B cell (primary cell): ENCODE measurements around the gene SLC35B3. TPM values are rescaled to one million over a fixed set of nuclear protein-coding genes. Genes with fewer than 3 reads are reported as not detected.

ENCODE experiments used
- ATAC-seq: fragments of 200-7000 bp; cut with Tn5 transposase; one replicate; pipeline ENCODE4 v1.10.0; 2021; ENCODE audit warnings: low read depth, mild to moderate bottlenecking, moderate number of reproducible peaks, moderate library complexity
- CTCF ChIA-PET: fragments of 350-600 bp; sonication (Branson Sonifier 250); formaldehyde crosslinking; loops from one replicate; lab custom pipeline; 2021; ENCODE audit warnings: antibody characterized with exemption, inconsistent platforms; lab: Charles Lee
- POLR2A ChIA-PET: fragments of 350-600 bp; sonication (Branson Sonifier 250); formaldehyde crosslinking; loops from one replicate; lab custom pipeline; 2021; ENCODE audit warnings: antibody characterized with exemption; lab: Charles Lee
- DNase-seq: peaks from one replicate; pipeline ENCODE4 v3.0.0; 2013
- H2AFZ ChIP-seq: 2 replicates; pipeline ENCODE4 v1.6.1; 2012; ENCODE audit warnings: mild to moderate bottlenecking, low read depth, low read length; ENCODE audit not compliant: insufficient read depth, poor library complexity, severe bottlenecking
- H3K27ac ChIP-seq, 2 donors: 1 replicate in 1 of 2; 2 replicates in 1 of 2; pipeline ENCODE4 v1.5.1; 2012 to 2013; ENCODE audit warnings: low read length in 2 of 2, mild to moderate bottlenecking in 2 of 2, moderate library complexity in 1 of 2
- H3K27me3 ChIP-seq, 4 experiments: fragments of 200-600 bp in 1 of 4; sonication (generic) in 1 of 4; replicated peaks in 1 of 4; 1 replicate in 2 of 4; 2 replicates in 2 of 4; pipeline versions ENCODE4 v1.6.1 to v1.7.0; 2013 to 2016; ENCODE audit warnings: low read length in 3 of 4, mild to moderate bottlenecking in 2 of 4, mixed read lengths in 1 of 4, moderate library complexity in 1 of 4; ENCODE audit not compliant: insufficient read depth in 4 of 4, control insufficient read depth in 3 of 4; ENCODE audit errors: control extremely low read depth in 1 of 4
- H3K36me3 ChIP-seq, 2 experiments: replicated peaks in 1 of 2; 1 replicate in 1 of 2; 2 replicates in 1 of 2; pipeline versions ENCODE4 v1.6.1 to v1.7.1; 2013; ENCODE audit warnings: low read length in 1 of 2; ENCODE audit not compliant: insufficient read depth in 2 of 2, control insufficient read depth in 1 of 2; ENCODE audit errors: control extremely low read depth in 1 of 2, extremely low read depth in 1 of 2
- H3K4me1 ChIP-seq, 2 donors: fragments of 200-600 bp in 1 of 2; sonication (generic) in 1 of 2; 1 replicate in 1 of 2; 2 replicates in 1 of 2; pipeline versions ENCODE4 v1.5.1 to v1.6.1; 2013 to 2017; ENCODE audit warnings: low read length in 2 of 2; ENCODE audit not compliant: control insufficient read depth in 2 of 2, insufficient read depth in 2 of 2
- H3K4me2 ChIP-seq: replicated peaks from 2 replicates; pipeline ENCODE3; 2012; ENCODE audit warnings: mild to moderate bottlenecking, low read depth, low read length; ENCODE audit not compliant: poor library complexity, severe bottlenecking
- H3K4me3 ChIP-seq, 5 experiments: fragments of 200-600 bp in 1 of 5; sonication (generic) in 1 of 5; 1 replicate in 3 of 5; 2 replicates in 2 of 5; pipeline versions ENCODE4 v1.5.1 to v1.7.0; 2011 to 2016; ENCODE audit warnings: low read length in 4 of 5, mild to moderate bottlenecking in 4 of 5, low read depth in 2 of 5, control low read depth in 1 of 5, moderate library complexity in 1 of 5; ENCODE audit not compliant: insufficient read depth in 1 of 5; ENCODE audit errors: control extremely low read depth in 1 of 5, extremely low read depth in 1 of 5
- H3K79me2 ChIP-seq: fragments of 200-600 bp; sonication (generic); one replicate; pipeline ENCODE4 v1.6.0; 2016; ENCODE audit warnings: low read length; ENCODE audit not compliant: control insufficient read depth, insufficient read depth
- H3K9ac ChIP-seq: fragments of 200-600 bp; sonication (generic); 2 replicates; pipeline ENCODE4 v1.6.1; 2017; ENCODE audit warnings: mild to moderate bottlenecking, low read length, moderate library complexity
- H3K9me3 ChIP-seq, 3 donors: one replicate each; pipeline versions ENCODE4 v1.6.1 to v1.7.1; 2013; ENCODE audit warnings: low read length in 2 of 3; ENCODE audit not compliant: control insufficient read depth in 2 of 3, insufficient read depth in 1 of 3; ENCODE audit errors: control extremely low read depth in 1 of 3
- H4K20me1 ChIP-seq: 2 replicates; pipeline ENCODE4 v1.6.0; 2012; ENCODE audit warnings: mild to moderate bottlenecking, low read length; ENCODE audit not compliant: insufficient read depth, control insufficient read depth, poor library complexity, severe bottlenecking
- H3K27ac Mint-ChIP-seq: one replicate; pipeline ENCODE4 v1.8.0; 2021; ENCODE audit warnings: mixed read lengths
- H3K27me3 Mint-ChIP-seq: one replicate; pipeline ENCODE4 v1.8.0; 2021; ENCODE audit warnings: mixed read lengths
- H3K4me1 Mint-ChIP-seq: one replicate; pipeline ENCODE4 v1.8.0; 2021; ENCODE audit warnings: mixed read lengths
- H3K4me3 Mint-ChIP-seq: one replicate; pipeline ENCODE4 v1.8.0; 2021; ENCODE audit warnings: mixed read lengths
- H3K9me3 Mint-ChIP-seq: one replicate; pipeline ENCODE4 v1.8.0; 2022; ENCODE audit warnings: mixed read lengths; ENCODE audit not compliant: insufficient read depth
- CTCF ChIP-seq: fragments of 200-600 bp; IDR thresholded peaks from one replicate; pipeline ENCODE4 v1.8.0; 2022; ENCODE audit warnings: antibody characterized with exemption, mild to moderate bottlenecking
- EZH2 ChIP-seq: IDR thresholded peaks from 2 replicates; pipeline ENCODE4 v1.6.1; 2012; ENCODE audit warnings: borderline replicate concordance, low read depth, mild to moderate bottlenecking, moderate library complexity, low read length; ENCODE audit not compliant: insufficient read depth, poor library complexity, severe bottlenecking
- WGBS: methylation state at CpG from one replicate; pipeline ENCODE4 v1.1.5; 2013; ENCODE audit warnings: missing lambda C conversion rate; ENCODE audit not compliant: insufficient coverage; 5-methylcytosine and 5-hydroxymethylcytosine counted together
- intact Hi-C: fragments of 100-400 bp; cut with micrococcal nuclease; formaldehyde crosslinking; loops from one replicate; pipeline ENCODE4 v1.10.0; 2022
- polyA plus RNA-seq: library from polyadenylated mRNA; depleted of rRNA; stranded (reverse); fragments of >200 nt; gene quantifications from 2 replicates; pipeline ENCODE4 v1.2.3, GENCODE V29; 2012
- total RNA-seq, 2 donors: library from RNA; stranded (reverse); fragments of 120-200 nt in 1 of 2; gene quantifications; 1 replicate in 1 of 2; 2 replicates in 1 of 2; pipeline versions ENCODE4 v1.2.3 to v1.2.4, GENCODE V29; 2013 to 2022

The SLC35B3 gene
- total and polyA plus RNA-seq, 2 donors (not counting 1 experiment from before 2014, with no cell fraction given): 9.5 to 17.1 TPM

GRCh38 chr6:8434727-8435092, 635 bp downstream of the SLC35B3 start:
- Histone ChIP-seq H3K27ac (peak overlapping the region; percentile 68 to 88), H3K9ac (peak overlapping the region; percentile 95), H3K79me2 (peaks cover 24% of the 10 kb centered on the region), H3K36me3 (peaks cover 0 to 1% of the 10 kb centered on the region in 2 experiments), H3K4me3 (peak overlapping the region; percentile 75 to 100 (median 96)), H3K9me3 (no peaks in the 10 kb centered on the region), H3K27me3 (no peaks in the 10 kb centered on the region), H4K20me1 (no peaks in the 10 kb centered on the region), H2AFZ (peak overlapping the region; percentile 92), H3K4me2 (peak overlapping the region; percentile 83), H3K4me1 (peaks cover 12 to 19% of the 10 kb centered on the region in 2 donors)
- DNase-seq (no peak), ATAC-seq (no peak)
- Mint-ChIP-seq H3K4me3 (peak overlapping the region; percentile 96), H3K27me3 (no peaks in the 10 kb centered on the region), H3K27ac (peak overlapping the region; percentile 98), H3K9me3 (no peaks in the 10 kb centered on the region), H3K4me1 (peaks cover 41% of the 10 kb centered on the region)
- WGBS: 0% methylated on average over 5 of the region's 8 CpGs
- ChIA-PET POLR2A (no interaction called here), CTCF (no interaction called here)
- TF ChIP-seq EZH2: no peak
- no peak for TF ChIP-seq CTCF
- intact Hi-C loops: loop anchor here (1.0 to 10.0 kb wide), 2 partner anchors 330 to 370 kb away; partner anchors contain the start of genes BLOC1S5 and EEF1E1

GRCh38 chr6:8432614-8433013, 2.7 kb downstream of the SLC35B3 start:
- 100% methylated on average over 2 of the region's 2 CpGs for WGBS
- no peak for DNase-seq
- Mint-ChIP-seq H3K4me1 (peaks cover 41% of the 10 kb centered on the region), H3K4me3 (no peak overlapping the region), H3K27ac (no peak overlapping the region), H3K9me3 (no peaks in the 10 kb centered on the region), H3K27me3 (no peaks in the 10 kb centered on the region)
- Histone ChIP-seq H3K27me3 (no peaks in the 10 kb centered on the region), H3K9me3 (no peaks in the 10 kb centered on the region), H3K4me1 (peaks cover 12 to 19% of the 10 kb centered on the region in 2 donors), H2AFZ (no peak overlapping the region), H3K9ac (no peak overlapping the region), H3K79me2 (peaks cover 24% of the 10 kb centered on the region), H4K20me1 (no peaks in the 10 kb centered on the region), H3K36me3 (peaks cover 2% of the 10 kb centered on the region in 2 experiments), H3K4me2 (no peak overlapping the region), H3K27ac (no peak overlapping the region), H3K4me3 (no peak overlapping the region)
- ChIA-PET POLR2A (no interaction called here), CTCF (no interaction called here)
- intact Hi-C loops: loop anchor here (10.0 kb wide), 1 partner anchor 328 kb away; the partner anchor contains the start of gene EEF1E1
- ATAC-seq: no peak
- TF ChIP-seq CTCF (no peak), EZH2 (no peak)
